HG03175 (cell line): ENCODE results near the gene MDM1.

Experiments
- ATAC-seq: cut with Tn5 transposase; IDR thresholded peaks from one replicate; pipeline ENCODE4 v1.9.1; 2021; ENCODE audit warnings: mild to moderate bottlenecking, moderate library complexity; ENCODE audit not compliant: unreplicated experiment

Gene MDM1, protein sequence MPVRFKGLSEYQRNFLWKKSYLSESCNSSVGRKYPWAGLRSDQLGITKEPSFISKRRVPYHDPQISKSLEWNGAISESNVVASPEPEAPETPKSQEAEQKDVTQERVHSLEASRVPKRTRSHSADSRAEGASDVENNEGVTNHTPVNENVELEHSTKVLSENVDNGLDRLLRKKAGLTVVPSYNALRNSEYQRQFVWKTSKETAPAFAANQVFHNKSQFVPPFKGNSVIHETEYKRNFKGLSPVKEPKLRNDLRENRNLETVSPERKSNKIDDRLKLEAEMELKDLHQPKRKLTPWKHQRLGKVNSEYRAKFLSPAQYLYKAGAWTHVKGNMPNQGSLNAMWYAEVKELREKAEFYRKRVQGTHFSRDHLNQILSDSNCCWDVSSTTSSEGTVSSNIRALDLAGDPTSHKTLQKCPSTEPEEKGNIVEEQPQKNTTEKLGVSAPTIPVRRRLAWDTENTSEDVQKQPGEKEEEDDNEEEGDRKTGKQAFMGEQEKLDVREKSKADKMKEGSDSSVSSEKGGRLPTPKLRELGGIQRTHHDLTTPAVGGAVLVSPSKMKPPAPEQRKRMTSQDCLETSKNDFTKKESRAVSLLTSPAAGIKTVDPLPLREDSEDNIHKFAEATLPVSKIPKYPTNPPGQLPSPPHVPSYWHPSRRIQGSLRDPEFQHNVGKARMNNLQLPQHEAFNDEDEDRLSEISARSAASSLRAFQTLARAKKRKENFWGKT

DNA sequence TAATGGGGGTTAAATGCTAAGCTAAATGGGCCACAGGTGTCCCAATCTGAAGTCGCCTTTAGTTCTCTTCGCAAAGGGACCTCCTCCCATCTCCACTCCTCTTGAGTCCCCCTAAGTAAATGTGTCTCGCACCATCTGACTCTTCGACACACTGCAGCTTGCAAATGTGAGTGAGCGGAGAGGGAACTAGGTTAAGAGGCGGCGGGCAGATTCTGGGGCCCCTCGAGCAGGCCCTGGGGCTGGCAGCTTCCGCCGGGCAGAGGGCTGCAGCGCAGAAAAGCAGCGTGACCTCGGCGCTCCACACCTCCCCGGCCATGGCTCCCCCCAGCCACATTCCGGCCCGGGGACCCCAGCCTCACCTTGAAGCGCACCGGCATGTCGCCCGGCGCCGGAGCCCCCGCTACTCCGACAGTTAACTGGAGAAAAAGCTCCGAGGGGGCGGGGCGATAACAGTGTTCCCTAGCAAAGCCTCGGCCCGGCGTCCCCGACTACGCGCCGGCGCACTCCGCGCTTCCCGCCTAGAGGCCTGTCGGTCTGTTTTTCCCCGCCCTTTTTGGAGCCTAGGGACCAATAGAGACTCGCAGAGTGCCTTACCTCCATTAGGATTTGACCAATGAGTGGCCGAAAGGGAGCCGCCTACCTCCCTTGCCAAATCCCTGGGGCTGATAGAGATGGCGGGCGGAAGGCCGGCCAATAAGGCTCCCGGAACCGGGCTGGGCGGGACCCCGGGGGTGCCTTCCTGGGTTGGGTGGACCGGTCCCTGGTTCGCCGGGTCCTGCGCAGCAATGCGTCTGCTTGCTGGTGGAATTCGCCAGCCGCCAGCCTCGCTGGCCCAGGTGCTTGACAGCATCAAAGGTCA lies at the start of gene MDM1:
Gene MDM1, minus strand, starts transcription at position 494 of the 859 bp plus-strand sequence. Its CDS starts 117 bp downstream, at position 377.
- peak; percentile 99 for ATAC-seq

DNA sequence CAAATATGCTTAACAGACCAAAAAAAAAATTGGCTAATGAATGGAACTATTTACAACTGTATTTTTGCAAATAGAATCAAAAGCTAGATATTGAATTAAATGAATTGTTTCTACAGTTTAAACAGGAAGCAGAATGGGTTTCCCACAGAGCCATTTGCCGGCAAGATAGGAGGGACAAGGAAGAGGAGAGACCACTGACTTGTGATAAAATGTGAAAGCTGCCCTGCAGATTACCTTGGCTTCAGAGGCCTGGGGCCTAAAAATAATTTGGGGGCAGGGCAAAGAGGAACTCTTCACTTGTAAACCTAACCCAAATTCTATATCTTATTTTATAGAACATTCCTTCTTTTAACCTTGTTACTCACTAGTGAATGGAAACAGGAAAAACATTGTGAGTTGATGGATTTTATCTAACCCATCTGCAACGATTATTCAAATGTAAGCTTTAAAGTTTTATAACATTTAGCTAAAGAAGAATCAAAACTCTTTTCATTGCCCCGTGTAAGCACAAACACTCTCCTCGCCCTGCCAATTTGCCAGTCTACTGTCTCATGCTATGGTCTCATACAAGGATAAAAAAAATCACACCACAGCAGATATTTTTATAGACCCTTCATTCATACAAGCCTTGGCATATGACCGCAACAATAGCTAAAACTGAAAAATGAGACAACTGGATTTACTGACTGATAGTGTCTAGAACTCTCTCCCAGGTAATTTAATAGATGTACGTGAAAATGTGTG lies 49.5 kb upstream of the MDM1 start:
- no peak for ATAC-seq

DNA sequence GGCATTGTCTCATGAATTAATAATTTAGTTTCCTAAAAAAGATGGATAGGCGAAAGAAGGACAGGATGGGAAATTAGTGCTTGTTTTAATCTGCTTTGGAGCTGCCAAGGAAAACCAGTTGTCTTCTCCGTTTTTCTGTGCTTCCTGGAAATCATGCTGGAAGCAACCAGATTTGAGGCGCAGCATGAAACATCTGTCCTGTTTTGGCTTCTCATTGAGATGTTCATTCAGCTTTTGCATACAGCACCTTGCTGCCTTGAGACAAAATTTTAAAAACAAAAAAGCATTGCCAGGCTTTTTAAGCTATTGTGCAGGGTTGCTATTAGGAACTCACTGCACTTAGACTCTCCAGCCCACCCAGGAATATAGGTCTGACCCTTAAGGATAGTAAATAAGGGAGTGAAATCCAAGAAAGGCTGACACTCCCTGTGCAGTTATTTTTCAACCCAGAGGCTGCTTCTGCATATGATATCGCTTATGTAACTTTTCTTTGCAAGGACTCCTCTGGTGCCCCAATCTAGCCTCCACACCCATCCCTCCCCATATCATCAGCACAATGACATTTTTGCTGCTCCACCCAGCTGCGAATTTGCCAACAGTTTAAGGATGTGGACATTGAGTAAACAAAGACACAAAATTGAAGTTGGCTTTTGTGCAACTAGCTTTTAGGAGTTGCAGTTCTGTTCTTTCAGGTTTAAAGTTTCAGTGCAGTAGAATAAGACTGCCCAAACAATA lies 46.9 kb upstream of the MDM1 start:
- no peak for ATAC-seq

DNA sequence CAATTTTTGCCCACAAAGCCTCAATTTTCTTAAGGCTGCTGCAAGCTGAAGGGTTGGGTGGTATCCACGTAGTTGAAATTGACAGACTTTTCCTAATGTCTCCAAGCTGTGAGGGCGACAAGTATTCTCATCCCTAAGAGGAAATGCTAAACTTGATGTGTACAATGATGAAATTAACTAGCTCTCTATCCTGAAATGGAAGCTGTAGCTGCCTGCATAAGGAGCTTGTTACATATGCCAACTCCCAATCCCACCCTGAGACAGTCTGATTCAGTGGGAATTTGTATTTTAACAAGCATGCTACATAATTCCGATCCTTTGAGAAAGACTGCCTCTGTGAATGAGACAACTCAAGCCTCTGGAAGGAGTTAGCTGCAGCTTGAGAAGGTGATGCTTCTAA lies 45.7 kb upstream of the MDM1 start:
- ATAC-seq: no peak

DNA sequence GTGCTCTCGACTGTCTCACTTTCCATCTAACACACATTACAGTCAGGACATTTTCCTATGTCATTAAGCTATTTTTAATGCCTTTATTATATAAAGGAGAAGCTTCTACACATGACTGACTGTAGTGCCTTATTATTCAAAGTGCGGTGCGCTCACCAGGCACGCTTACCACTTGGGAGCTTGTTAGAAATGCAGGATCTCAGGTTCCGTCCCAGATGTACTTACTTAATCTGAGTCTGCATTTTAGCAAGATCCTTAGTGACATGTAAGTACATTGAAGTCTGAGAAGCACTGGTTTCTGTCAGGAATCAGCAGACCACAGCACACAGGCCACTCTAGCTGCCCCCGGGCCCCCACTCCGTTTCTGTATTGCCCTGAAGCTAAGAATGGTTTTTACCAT lies 44.7 kb upstream of the MDM1 start:
- ATAC-seq: no peak

DNA sequence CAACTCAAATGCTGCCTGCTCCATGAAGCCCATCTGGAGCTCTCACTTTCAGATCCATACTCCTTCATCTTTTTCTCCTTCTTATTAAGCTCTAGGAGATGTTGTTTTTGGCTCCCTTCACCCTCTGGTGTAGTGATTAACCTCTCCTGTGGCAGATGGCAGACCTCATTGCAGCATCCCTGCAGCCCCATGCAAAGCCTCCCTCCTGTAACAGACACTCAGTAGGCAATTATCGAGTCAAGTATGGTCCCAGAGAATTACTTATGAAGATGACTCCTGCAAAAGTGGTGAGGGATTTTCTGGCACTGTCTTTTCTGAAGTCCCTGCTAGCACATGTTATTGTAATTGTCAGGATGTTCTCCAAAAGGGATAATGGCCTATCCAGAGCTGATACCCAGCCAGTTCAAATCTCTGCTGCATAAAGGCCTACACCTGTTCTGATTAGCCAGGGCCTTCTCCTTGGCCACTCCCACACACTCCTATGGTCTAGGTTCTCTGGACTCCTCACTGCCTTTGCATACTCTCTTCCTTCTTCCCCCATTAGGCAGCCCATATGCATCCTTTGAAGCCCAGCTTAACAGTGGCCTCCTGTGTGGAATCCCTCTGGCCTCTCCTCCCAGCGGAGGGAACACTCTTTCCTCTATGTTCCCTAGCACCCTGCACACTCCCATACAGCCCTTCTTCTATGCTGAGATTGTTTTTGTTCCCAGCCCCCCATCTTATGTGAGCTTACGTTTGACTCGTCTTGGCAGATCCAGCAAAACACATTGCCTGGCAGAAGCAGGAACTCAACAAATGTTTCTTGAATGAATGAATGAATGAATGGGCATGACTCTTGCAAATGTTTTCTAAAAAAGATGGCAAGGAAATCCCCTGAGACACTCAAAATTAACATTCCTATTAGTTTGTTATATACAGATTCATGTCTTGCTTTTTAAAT lies 43.9 kb upstream of the MDM1 start:
- ATAC-seq: no peak

DNA sequence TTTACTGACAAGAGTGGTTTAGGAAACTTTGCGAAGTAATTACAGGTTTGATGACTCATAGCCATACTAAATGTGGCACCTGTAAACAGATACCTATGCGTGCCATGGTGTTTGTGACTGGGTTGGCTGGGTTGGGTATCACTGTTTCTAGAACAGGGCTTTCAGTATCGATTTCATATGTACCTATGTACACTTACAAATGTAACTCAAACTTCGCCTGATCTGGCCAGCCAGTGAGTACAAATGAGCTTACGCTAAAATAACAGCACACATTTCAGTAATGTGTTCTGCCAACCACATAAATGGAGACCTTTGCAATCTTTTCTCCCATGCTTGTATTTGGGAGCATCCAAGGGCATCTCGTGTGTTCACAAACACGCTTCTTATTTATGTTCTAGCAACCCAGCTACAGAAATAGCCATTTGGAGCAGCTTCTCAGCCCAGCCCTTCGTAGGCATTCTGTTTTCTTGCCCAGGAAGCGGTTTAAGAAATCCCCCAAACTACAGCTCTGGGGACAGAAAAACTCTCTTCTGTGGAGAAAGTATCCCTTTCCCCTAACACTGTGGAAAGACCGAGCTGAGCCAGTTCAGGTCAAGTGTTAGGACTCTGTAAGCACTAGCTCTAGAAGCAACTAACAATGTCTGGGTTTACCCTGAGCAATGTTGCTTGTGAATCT lies 42.3 kb upstream of the MDM1 start:
- peak; percentile 99 for ATAC-seq

DNA sequence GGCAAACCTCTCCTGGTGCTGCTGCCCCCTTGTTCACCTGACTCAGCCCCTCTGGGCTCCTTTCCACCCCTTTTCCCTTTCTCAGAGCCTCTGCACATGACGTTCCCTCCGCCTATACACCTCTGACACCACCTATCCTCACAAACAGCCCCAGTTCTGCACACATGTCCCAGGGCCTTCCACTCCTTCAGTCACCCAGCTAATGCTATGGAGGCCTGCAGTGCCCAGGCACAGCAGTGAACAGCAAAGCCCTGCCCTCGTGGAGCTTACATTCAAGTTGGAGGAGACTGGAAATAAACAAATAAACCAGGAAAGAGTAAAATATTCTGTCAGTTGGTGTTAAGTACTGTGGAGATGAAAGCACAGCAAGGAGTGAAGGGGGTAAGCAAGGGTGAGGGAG lies 38.5 kb upstream of the MDM1 start:
- ATAC-seq: no peak

DNA sequence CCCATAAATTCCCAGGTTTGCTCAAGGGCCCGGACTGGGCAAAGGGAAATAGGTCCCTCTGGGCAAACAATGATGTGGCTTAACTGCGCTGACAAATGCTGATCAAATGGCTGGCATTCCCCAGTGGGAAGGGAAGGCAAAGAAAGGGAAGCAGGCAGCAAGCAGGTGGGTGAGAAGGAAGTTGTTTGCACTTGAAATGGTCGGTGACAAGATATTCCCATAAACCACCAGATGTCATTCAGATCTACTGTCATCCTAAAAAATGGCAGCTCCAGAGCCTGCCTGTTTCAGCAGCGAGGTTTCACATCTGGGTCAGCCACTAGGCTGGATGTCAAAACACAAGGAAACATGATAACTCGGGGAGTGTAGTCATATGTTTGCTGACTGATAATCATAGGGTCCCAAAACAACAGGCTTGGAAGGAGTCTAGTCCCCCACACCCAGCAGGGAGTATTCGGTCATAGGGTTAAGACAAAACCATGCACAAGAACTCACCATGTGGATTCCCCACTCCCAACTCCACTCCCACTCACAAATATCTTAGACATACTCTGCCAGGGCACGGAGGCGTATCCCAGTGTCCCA lies 37.9 kb upstream of the MDM1 start:
- ATAC-seq: no peak

DNA sequence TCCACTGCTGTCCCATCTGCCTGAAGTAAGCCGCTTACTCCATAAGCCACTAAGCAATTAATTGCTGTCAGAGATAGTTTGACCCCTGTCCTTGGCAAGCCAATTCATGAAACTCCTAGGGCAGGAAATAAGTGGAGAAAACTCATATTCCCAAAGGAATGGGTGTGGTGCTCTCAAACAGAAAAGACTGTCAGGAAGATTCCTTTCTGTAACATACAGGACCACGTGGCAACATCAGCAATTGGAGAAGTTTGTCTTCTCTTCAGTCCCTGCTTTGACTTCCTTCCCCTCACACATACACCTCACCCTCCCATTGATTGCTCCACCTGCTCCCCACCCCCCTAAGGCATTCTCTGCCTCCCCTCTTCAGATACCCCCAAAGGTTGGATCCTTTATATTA lies 36.2 kb upstream of the MDM1 start:
- ATAC-seq: no peak

DNA sequence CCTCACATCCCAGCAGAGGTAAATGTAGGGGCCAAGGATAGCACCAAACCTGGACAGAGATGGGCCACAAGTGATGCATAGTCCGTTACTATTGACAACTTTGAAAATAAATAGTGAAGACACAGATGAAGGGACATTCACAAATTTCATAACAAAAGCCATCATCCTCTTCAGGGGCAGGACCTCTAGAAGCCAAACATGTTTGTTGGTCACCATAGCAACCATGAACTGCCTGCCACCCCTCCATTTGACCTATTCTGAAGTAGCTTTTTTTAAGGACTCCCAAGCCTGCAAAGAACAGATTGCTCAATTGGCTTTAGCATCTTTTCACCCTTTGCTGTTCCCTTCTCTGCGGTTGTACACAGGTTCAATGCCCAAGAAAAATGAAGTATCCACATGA lies 35.7 kb upstream of the MDM1 start:
- ATAC-seq: no peak

DNA sequence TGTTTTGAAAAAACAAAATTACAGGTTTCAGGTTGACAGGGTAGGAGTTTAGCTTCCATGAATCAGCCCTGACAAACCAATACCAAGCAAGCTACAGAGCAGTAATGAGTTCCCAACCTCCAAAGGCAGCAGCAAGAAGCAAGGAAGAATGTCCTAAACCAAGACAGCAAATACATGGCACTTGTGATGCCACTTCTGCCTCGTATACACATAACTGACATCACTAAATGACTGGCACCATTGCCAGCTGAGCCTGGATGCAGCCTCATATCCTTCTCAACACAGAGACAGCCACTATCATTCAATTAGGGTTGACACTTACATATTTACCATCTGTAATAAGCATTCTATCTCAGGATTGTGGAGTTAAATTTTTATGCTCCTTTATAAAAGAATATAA lies 35.0 kb upstream of the MDM1 start:
- ATAC-seq: no peak

DNA sequence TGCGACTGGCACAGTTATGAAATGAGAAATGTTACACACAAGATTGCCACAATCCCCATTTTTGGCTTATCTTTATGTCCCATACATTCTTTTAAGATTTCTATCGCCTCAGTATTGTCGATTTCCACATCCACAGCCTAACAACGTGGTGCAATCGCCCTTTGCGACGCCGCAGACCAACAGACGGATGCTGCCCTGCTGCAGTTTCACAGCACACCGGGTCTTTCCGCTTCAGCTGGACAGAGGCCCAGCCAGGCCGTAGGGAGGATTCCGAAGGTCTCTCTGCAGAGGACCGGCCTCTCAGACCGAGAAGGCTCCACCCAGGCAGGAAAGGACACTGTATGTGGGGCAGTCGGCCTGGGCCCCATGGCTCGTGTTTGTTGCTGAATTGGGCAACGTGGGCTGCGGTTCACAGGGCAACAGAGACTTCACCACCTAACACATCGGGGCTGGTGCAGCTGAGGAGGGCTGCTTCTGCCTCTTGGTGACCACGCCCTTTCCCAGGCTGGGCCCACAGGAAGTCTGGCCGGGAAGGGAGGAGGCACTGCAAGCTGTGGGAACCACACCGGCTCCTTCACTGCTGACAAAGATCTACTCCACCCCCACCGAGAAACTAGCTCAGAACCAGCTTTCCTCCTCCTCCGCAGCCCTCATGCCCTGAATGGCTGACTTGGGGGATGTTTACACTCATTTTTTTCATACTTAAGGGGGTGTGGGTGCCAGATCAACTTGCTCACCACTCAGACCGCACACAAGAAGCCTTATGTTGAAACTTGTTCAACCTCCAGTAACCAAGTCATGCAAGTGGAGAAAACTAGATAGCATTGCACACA lies 32.9 kb upstream of the MDM1 start:
- ATAC-seq: peak; percentile 74

DNA sequence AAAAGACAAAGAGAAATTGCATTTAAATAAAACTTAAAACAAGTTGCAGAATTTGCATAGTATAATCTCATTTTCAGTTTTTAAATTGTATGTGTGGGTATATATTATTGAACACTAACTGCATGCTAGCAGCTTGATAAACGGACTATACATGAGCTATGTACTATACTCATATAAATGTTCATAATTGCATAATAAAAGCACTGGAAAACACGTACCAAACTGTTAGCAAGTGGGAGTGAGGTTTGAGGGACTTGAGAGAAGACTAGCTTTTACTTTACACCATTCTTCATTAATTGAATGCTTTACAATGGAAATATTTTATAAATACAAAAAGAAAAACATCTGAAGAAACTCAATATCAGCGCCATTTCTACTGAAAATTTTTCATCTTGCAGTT lies 32.2 kb upstream of the MDM1 start:
- no peak for ATAC-seq

DNA sequence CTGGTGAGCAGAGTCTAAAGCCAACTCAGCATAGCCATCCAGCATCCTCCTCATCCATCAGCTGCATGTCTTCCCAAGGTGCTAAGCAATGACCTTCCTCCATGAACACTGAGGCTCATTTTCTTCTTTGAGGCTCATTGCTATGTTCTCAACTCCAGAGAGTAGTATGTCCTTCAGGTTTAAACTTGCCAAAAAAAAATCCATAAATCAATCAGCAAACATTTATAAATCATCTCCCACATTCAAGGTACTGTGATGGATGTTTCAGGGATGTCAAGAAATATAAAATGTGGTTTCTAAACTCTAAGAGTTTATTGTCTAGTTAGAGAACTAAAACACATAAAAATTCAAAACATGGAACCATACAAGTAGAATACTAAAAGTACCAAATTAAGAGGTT lies 29.8 kb upstream of the MDM1 start:
- no peak for ATAC-seq

DNA sequence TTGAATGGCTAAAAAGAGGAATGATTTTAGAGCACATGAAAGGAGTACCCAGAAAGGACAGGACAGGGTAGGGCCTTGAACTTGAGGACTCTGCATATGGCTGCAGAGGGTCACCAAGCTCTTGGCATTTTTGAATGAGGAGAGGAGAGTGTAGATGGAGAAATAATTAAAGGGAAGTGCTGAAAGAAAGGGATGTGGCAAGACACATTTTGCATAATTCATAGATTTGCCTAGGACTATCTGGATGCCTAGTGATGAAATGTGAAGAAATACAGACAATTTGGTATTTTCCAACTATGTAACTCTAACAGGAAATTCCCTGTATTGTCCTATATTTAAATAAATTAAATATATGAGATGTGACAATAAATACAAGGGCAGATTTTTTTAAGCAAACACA lies 27.5 kb upstream of the MDM1 start:
- no peak for ATAC-seq
